ENCODE results near the gene PRPF19. TPM values are rescaled to one million over a fixed set of nuclear protein-coding genes. Genes with fewer than 3 reads are reported as not detected.

PRPF19 gene
- total RNA-seq, 4 donors from 2014 or later = 50.2 to 73.6 (median 60.5) TPM

GRCh38 chr11:60936467-60937143 lies 30.2 kb upstream of the PRPF19 start:
- ATAC-seq = no peak
- 80% methylated on average over 1 of the region's 18 CpGs; no CpG with 5 or more reads in 1 of the 2 donors for WGBS, 2 donors (ENCODE audit: low coverage in 1 of 2)
- TF ChIP-seq POLR2AphosphoS5 (IDR thresholded peaks at IDR 0.05) (no peak), POLR2A (IDR thresholded peaks at IDR 0.05) (no peak), CTCF (IDR thresholded peaks at IDR 0.05) (no peak), EP300 (IDR thresholded peaks at IDR 0.05) (no peak)
- H3K27me3 ChIP-seq = peaks cover 10% of the 10 kb centered on the region
- H3K9me3 ChIP-seq = no peaks in the 10 kb centered on the region
- H3K36me3 ChIP-seq = peaks cover 0 to 53% of the 10 kb centered on the region in 2 donors
- peak overlapping the region in 3 of 4 donors; percentile 32 to 51 (median 49) for H3K27ac ChIP-seq
- no peak overlapping the region for H3K4me3 ChIP-seq
- no peaks in the 10 kb centered on the region for H3K4me1 ChIP-seq

- H3K4me1 ChIP-seq = no peaks in the 10 kb centered on the region
- peaks cover 10% of the 10 kb centered on the region for H3K27me3 ChIP-seq
- H3K36me3 ChIP-seq = peaks cover 0 to 47% of the 10 kb centered on the region in 2 donors
- ATAC-seq = no peak
- WGBS, 2 donors (ENCODE audit: low coverage in 1 of 2) = 100% methylated on average over 2 of the region's 27 CpGs; no CpG with 5 or more reads in 1 of the 2 donors
- TF ChIP-seq EP300 (IDR thresholded peaks at IDR 0.05) = no peak
- TF ChIP-seq POLR2A (IDR thresholded peaks at IDR 0.05) = no peak
- no peak for TF ChIP-seq POLR2AphosphoS5 (IDR thresholded peaks at IDR 0.05)
- TF ChIP-seq CTCF (IDR thresholded peaks at IDR 0.05) = no peak
- no peak overlapping the region for H3K4me3 ChIP-seq
- no peak overlapping the region for H3K27ac ChIP-seq
- no peaks in the 10 kb centered on the region for H3K9me3 ChIP-seq
Observed at GRCh38 chr11:60935676-60936442, 29.5 kb upstream of the PRPF19 start.

- 90% methylated on average over 2 of the region's 21 CpGs; no CpG with 5 or more reads in 1 of the 2 donors for WGBS, 2 donors (ENCODE audit: low coverage in 1 of 2)
- Histone ChIP-seq H3K27ac (no peak overlapping the region), H3K36me3 (peaks cover 0 to 39% of the 10 kb centered on the region in 2 donors), H3K4me3 (no peak overlapping the region), H3K27me3 (peaks cover 10% of the 10 kb centered on the region), H3K4me1 (no peaks in the 10 kb centered on the region), H3K9me3 (no peaks in the 10 kb centered on the region)
- ATAC-seq = no peak
- TF ChIP-seq EP300 (IDR thresholded peaks at IDR 0.05) = no peak
- TF ChIP-seq POLR2AphosphoS5 (IDR thresholded peaks at IDR 0.05) = no peak
- no peak for TF ChIP-seq POLR2A (IDR thresholded peaks at IDR 0.05)
- TF ChIP-seq CTCF (IDR thresholded peaks at IDR 0.05) = no peak
Observed at GRCh38 chr11:60934790-60935605, 28.6 kb upstream of the PRPF19 start.

GRCh38 chr11:60934124-60934789 lies 27.9 kb upstream of the PRPF19 start:
- Histone ChIP-seq H3K27me3 (peaks cover 14% of the 10 kb centered on the region), H3K36me3 (peaks cover 0 to 31% of the 10 kb centered on the region in 2 donors), H3K27ac (no peak overlapping the region), H3K9me3 (no peaks in the 10 kb centered on the region), H3K4me1 (no peaks in the 10 kb centered on the region), H3K4me3 (no peak overlapping the region)
- no peak for ATAC-seq
- TF ChIP-seq CTCF (IDR thresholded peaks at IDR 0.05) (no peak), POLR2AphosphoS5 (IDR thresholded peaks at IDR 0.05) (no peak), POLR2A (IDR thresholded peaks at IDR 0.05) (no peak), EP300 (IDR thresholded peaks at IDR 0.05) (no peak)
- WGBS, 2 donors (ENCODE audit: low coverage in 1 of 2) = no CpG with 5 or more reads among the region's 57 CpGs

Measured in gastroesophageal sphincter (tissue), 4 donors.